Activated CD4-positive, alpha-beta T cell treated with anti-CD3 and anti-CD28 coated beads, Interleukin-2, amount 50 U/mL, for 48 hours (primary cell): ENCODE data around the gene JPH3.

Source experiments
- DNase-seq, 2 experiments: peaks; one replicate each; pipeline ENCODE4 v3.0.0-alpha.2; 2020

The JPH3 gene

DNA sequence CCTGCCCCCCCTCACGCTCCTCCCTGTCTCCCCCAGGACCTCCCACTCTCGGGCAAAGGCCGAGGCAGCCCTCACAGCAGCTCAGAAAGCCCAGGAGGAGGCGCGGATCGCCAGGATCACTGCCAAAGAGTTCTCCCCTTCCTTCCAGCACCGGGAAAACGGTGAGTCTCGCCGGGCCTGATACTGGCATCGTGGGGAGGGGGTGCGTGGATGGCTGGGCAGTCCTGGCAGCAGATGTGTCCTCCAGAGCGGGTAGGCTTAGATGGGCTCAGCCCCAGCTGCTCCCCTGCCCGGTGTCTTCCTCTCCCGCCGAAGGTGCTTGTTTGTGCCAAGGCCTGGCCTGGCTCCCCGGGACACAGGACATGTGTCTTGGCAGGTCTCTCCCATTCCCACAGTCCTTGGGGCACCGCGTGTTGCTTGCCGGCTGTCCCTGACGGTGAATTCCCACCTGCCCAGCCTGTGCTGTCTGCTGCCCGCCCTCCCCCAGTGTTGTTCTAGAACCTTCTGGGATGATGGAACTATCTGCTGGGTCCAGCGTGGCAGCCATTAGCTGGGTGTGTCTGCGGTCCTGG, 81.9 kb downstream of the JPH3 start:
- no peak for DNase-seq

DNA sequence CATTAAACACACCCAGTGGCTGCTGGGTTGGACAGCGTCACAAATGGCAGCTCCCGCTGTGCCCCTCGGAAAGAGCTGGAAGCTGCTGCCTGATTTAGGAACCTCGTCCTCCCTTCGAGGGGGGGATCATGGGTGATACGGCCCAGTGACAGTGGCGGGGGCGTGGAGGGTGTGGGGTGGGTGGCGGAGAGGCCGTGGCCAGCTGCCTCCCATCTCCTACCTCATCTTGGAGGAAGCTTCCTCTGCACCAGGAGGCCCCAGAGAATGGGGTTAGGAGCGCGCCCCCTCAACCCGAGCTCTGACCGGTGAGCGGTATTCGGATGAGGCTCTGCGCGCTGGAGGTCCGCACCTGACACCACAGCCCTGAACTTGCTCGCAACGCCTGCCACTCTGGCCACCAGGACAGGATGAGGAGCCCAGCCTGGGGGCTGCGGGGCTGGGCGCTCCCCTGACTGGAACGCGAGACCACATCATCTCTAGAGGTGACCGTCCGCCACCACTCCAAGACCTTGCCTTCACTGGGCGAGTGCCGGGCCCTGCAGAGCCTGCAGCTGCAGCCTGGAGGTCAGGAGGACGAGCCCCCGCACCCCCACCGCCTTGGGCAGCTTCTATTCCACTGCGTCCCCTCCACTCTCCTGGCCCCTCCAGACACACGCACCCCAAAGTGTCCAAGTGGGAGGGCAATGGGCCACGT, 82.5 kb downstream of the JPH3 start:
- no peak for DNase-seq

- no peak for DNase-seq
Observed at GRCh38 chr16:87685405-87685755, 83.1 kb downstream of the JPH3 start.

DNA sequence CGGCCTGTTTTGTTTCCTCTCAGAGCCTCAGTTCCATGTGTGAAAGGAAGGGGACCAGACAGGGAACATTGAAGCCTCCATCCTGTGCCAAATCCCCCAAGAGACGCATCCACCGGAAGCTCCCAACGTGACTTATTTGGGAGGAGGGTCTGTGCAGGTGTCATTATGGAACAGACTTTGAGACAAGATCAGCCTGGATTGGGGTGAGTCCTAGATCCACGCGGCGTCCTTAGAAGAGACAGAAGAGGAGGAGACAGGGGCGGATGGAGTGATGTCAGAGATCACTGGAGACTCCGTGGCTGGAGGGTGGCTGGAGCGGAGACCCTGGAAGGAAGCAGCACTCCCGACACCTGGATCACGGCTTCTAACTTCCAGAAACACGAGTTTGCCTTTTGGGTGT, 83.5 kb downstream of the JPH3 start:
- DNase-seq, result no peak

DNA sequence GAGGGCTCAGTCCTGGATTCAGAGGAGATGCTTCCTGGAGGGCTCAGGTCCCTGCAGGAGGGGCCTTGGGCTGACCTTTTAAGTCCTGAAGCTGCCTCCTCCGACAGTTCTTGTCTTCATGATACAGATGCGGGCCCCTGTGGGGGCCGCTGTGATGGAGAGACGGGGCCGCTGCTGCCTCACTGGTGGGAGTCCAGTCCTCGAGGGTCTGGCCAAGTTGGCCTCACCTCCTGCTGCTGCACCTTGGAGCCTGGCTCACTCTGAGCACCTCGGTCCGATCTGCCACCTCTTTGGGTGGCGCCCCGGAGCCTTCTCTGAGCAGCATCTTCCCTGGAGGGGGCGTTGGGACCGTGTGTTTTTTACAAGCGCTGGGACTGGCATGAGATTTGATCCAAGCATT, 84.4 kb downstream of the JPH3 start:
- DNase-seq, result no peak

GRCh38 chr16:87687126-87687910, 85.0 kb downstream of the JPH3 start:
- DNase-seq, result no peak

GRCh38 chr16:87687998-87688529, 85.8 kb downstream of the JPH3 start:
- no peak for DNase-seq

DNA sequence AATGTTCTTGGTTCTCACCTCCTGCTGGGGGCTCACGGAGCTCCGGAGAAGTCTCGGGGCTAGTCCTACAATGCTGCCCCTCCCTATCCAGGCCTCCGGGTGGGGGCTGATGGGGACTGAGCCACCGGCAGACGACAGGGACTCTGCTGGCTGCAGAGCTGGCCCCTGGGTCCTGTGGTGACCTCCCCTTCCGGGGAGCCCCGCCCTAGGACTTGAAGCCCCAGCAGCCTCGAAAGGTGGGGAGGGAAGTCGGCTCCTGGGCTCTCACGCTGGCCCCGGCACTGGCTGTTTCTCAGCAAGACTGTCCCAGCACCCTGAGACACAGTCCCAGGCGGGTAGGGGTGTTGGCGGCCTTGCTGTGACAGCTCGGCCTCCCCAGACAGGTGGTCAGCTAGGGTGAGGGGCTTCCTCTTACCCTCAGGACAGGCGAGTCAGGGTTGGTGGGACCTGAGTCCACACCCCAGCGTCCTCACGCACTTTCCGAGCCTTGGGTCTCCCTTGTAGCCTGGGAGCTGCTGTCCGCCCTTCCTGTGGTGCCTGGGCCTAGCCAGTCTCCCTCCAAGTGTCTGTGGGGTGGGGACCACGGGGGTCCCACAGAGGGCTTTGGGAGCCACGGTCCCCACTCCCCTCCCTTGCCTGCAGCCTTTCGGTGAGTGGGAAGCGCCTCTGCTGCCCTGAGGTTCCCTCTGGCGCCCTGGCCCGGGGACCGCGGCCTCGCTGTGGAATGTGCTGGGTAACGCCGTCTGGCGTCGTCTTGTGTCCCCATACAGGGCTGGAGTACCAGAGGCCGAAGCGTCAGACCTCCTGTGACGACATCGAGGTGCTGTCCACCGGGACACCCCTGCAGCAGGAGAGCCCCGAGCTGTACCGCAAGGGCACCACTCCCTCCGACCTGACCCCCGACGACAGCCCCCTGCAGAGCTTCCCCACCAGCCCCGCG, 86.8 kb downstream of the JPH3 start:
- no peak for DNase-seq

DNA sequence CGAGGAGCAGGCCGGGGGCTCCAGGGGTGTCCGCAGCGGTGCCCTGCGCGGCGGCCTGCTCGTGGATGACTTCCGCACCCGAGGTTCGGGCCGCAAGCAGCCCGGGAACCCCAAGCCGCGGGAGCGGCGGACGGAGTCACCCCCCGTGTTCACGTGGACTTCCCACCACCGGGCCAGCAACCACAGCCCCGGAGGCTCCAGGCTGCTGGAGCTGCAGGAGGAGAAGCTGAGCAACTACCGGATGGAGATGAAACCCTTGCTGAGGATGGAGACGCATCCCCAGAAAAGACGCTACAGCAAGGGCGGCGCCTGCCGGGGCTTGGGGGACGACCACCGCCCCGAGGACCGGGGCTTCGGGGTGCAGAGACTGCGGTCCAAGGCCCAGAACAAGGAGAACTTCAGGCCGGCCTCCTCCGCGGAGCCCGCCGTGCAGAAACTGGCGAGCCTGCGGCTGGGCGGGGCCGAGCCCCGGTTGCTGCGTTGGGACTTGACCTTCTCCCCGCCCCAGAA, 87.7 kb downstream of the JPH3 start:
- DNase-seq, result no peak

- no peak for DNase-seq
Observed at GRCh38 chr16:87690911-87691685, 88.8 kb downstream of the JPH3 start.

- DNase-seq, result no peak
Observed at GRCh38 chr16:87691686-87692079, 89.4 kb downstream of the JPH3 start.

GRCh38 chr16:87692176-87692575, 89.9 kb downstream of the JPH3 start:
- no peak for DNase-seq

DNA sequence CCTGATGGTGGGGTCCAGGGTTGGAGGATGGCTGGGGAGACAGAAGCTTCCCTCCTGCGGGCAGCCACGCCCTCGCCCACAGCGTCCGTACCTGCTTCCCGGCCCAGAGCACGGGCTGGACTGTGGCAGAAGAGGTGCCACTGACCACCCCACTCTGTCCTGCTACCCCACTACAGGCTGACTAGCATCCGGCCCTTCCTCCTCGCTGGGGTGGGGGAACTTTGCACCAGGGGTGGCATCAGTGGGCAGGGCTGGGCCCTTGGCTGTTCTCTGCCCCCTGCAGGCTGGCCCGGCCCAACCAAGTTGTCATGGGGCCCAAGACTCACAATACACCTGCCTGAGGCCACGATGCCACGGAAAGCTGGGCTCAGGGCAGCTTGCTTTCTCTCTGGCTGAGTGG, 90.4 kb downstream of the JPH3 start:
- no peak for DNase-seq

GRCh38 chr16:87693827-87694226, 91.5 kb downstream of the JPH3 start:
- no peak for DNase-seq

GRCh38 chr16:87694441-87695125, 92.3 kb downstream of the JPH3 start:
- DNase-seq, result no peak

DNA sequence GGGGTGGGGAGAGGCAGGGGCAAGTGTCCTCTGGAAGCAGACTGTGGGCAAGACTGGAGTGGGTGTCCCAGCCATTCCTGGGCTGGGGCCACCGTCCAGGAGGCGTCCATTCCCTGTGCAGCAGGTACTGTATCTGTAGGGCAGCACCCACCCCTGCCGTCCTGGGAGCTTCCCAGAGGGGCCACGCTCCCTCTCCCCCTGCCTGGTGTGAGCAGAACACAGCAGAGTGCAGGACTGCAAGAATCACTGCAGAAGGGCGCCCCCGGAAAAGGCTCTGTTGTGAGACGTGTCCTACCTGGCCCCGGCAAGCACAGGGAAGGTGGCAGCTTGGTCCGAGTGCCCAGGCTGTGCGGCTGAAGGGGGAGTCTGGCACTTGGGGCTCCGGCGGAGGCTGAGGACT, 93.2 kb downstream of the JPH3 start:
- DNase-seq, result no peak

DNA sequence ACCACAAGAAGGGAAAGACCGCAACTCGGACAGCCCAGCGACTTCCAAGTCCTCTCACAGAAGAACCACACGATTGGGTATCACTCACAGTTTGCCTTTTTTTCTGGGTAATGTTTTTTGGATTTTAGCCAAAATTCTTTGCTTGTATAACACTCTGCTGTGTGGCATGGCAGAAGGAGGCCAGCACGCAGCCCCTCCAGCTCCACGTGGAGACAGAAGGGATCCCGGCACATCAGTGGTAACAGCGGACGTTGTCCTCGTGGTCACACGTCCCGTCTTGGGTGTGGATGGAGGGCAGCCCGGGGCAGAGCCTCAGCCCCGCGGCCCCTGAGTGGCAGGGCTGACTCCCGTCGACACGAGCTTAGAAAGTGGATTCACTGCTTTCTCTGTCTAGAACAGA, 94.4 kb downstream of the JPH3 start:
- DNase-seq, result no peak

GRCh38 chr16:87697256-87697655, 94.9 kb downstream of the JPH3 start:
- DNase-seq, result no peak

GRCh38 chr16:87697792-87698191, 95.5 kb downstream of the JPH3 start:
- no peak for DNase-seq

DNA sequence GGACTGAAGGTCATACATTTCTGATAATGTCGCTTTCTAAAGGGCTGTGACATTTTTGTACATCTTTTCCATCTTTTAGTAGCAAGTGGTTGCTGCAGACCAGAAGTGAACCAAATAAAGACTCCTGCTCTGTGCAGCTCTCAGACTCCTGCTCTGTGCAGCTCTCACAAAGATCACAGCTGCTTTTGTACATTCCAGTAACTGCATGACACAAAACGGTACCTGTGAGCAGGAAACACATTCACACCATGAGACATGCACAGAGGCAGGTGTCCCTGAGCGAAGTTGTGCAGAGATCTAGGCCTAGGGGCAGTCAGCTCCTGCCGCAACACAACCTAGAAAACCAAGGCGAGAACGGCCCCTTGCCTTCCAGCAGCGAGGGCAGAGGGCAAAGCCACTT, 95.9 kb downstream of the JPH3 start:
- peak in 1 of 2 experiments; percentile 20 for DNase-seq

DNA sequence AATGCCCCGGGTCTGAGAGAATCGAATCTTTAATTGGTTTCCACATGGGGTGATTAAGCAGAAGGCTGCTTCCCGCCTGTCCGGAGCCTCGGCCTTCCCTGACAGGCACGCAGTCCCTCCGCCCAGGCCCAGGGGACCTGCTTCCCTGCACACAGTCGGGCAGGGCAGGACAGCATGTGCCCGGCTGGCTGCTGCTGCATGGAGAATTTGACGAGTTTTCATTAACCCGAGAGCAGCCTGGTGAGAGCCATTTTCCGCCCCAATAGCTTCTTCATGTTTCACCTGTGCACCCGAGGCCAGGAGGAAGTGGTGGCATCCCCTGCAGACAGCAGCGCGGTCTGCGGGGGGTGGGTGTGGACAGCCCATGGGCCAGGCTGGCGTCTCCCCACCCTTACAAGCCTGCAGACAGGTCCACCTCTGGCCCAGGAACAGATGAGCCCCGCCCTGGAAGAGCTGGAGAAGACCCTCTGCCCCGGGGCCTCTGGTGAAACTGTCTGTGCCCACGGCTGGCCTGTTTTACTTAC, 96.4 kb downstream of the JPH3 start:
- DNase-seq, result no peak
